ENCODE results near the gene EMB. TPM values are rescaled to one million over a fixed set of nuclear protein-coding genes. Genes with fewer than 3 reads are reported as not detected.

Gene EMB
- total and polyA plus RNA-seq, 2 of the 8 experiments (the other 6 are each of a cell fraction or from before 2014, with no cell fraction given), result 29.3 to 48.4 TPM

GRCh38 chr5:50406877-50407276 is 34.2 kb downstream of the EMB start (continued):
- TF ChIP-seq SP2 (IDR thresholded peaks at IDR 0.05; ENCODE audit: low read length) (no peak), POLR2AphosphoS5 (IDR thresholded peaks at IDR 0.05; ENCODE audit: low read depth, low read length) (no peak), GABPA (IDR thresholded peaks at IDR 0.05; ENCODE audit: borderline replicate concordance, insufficient read depth, low read length) (no peak), CTBP2 (IDR thresholded peaks at IDR 0.05; ENCODE audit: borderline replicate concordance, insufficient read depth, insufficient read length, low read length) (no peak), JUND (IDR thresholded peaks at IDR 0.05; ENCODE audit: low read length) (no peak), SRF (IDR thresholded peaks at IDR 0.05; ENCODE audit: low read depth, low read length) (no peak), BACH1 (IDR thresholded peaks at IDR 0.05; ENCODE audit: low read length) (no peak), RFX5 (IDR thresholded peaks at IDR 0.05; ENCODE audit: borderline replicate concordance, low read depth, low read length) (no peak)

Measured in H1 (cell line).